Measurements from ENCODE around the gene ADGRB2. TPM values are rescaled to one million over a fixed set of nuclear protein-coding genes. Genes with fewer than 3 reads are reported as not detected.

The ADGRB2 gene
- total RNA-seq, 1 experiment from 2014 or later, result 4.2 TPM

DNA sequence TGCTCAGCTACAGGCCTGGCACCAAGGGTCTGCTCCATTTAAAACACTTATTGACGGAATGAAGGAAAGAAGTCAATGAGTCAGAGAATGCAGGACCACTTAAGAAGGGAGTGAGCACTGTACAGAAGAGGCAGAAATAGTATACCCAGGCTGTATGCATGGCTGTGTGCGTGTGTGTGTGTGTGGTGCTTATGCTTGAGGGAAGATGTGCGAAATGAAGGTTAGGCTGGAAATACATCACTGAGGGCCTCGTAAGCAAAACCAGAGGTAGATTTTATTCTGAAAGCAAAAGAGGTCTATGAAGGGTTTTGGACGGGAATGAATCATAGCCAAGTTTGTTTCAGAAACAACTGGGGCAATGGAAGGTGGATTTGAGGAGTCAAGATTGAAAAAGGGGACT lies 9.7 kb upstream of the ADGRB2 start:
- in situ Hi-C loops (cut with HindIII; ENCODE audit: low pct_unique_long_range_greater_than_20kb, low sequenced_read_pairs), result no loop called here
- no peak for DNase-seq (ENCODE audit: low read depth, low spot score)

DNA sequence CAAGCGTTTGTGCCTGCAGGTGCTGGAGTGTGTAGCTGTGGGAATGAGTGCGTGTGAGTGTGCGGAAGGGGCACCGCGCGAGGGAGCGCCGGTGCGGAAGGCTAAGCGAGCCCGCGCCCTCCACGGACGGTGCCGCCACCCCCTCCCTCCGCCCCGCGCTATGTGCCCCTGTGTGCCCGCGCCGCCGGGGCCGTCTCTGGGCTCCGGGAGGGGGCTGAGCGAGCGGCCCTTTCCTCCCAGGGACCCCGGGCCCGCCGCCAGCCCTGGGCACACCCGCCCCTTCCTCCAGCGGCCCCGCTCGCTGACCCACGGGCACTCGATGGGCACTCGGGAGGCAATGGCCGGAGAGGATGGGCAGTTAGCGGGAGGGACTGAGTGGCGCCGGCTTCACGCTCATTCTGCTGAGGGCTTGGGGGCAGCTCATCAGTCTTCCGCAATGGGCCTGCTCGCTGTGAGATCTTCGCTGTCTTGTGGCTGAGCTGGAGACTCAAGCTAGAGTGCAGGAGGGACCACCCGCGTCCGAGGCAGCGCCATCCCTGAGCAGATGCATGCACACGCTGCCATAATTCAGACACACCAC lies 8.6 kb upstream of the ADGRB2 start:
- in situ Hi-C loops (cut with HindIII; ENCODE audit: low pct_unique_long_range_greater_than_20kb, low sequenced_read_pairs), result no loop called here
- no peak for DNase-seq (ENCODE audit: low read depth, low spot score)

DNA sequence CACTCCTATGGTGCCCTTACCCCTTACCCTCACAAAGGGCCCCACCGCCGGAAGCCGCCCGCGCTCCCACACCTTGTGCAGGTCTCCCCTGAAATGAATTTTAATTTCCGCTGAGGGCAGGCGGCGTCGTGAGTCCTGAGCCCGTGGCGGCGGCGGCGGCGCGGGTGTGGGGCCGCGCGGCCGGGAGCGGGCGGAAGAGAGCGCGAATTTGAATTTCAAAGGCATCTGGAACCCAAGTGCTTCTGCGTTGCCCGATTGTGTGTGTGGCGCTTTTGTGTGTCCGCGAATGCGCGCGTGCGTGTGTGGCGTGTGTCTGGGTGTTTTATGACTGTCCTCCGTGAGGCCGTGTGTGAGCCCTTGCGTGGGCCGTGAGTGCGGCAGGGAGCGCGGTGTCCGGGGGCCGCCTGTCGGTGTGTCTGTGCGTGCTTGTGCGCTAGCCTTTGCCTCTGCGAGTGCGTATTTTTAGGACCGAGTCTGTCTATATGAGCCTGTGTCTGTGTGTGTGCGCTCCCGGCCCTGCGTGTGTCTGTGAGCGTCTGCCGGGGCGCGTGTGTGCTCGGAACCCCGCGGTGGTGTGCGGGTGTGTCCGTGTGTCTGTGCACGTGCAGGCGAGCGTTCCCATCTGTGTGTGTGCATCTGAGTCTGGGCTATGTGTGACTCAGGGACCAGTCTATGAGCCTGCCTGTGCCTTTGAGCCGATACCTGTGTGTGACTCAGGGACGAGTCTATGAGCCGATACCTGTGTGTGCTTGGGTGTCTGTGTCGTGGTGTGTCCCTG lies 7.9 kb upstream of the ADGRB2 start:
- DNase-seq (ENCODE audit: low read depth, low spot score), result no peak
- in situ Hi-C loops (cut with HindIII; ENCODE audit: low pct_unique_long_range_greater_than_20kb, low sequenced_read_pairs), result no loop called here

DNA sequence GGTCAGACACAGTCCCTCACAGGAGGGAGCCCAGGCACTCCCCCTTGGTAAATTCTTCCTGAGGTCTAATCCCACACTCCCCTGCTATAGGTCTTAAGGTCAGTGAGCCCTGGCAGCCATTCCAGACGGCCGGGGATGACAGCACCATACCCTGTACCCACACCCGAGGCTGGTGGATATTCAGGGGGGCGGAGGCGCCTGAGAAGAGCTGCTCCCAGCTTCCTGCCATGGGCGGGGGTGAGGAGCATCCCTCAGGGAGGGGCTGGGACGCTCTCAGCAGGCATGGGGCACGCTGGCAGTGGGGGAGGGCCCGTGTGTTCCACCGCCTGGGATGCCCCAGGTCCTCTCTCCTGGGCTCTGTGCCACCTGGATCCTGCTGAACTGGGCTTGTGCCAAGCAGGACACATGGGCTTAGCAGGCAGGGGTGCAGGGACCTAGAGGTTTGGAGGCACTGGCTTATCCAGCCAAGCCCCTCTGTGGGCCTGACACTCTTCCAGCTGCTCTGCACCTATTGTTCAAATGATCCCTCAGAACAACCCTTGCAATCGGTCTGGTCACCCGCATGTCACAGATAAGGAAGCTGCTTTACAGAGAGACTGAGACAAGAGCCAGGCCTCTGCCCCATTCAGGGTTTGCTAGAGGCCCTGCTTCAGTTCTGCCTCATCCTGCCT lies 5.7 kb upstream of the ADGRB2 start:
- DNase-seq (ENCODE audit: low read depth, low spot score), result no peak
- in situ Hi-C loops (cut with HindIII; ENCODE audit: low pct_unique_long_range_greater_than_20kb, low sequenced_read_pairs), result no loop called here

DNA sequence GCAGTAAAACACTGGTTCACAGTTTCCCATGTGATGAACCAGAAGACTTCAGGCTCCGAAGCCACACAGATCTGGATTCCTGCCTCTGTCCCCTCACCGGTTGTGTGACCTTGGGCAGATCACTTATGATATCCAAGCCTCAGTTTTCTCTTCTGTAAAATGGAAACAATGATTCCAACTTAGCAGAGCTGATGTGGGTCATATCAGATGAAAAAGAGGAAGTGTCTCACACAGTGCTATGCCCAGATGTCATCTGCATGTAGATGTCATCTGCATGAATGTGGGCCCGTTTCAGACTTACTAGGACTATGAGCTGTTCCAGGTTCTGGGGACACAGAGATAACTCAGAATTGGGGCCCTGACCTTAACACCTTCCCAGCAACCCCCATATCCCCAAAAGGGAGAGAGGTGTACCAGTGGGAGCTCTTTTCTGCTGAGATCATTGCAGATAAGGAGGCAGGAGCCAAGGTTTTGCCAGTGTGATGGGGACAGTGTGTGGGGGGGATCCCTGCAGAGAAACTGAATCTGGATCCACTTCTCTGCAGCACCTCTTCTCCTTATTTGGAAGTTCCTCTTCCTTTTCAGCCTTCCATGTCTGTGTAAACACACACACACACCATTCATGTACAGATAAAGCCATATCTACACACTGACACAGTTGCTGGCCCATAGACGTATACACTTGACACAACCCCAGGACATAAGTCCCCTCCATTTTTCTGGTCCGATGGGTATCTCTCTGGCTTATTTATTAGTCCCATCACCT lies 5.0 kb upstream of the ADGRB2 start:
- in situ Hi-C loops (cut with HindIII; ENCODE audit: low pct_unique_long_range_greater_than_20kb, low sequenced_read_pairs), result no loop called here
- no peak for DNase-seq (ENCODE audit: low read depth, low spot score)

DNA sequence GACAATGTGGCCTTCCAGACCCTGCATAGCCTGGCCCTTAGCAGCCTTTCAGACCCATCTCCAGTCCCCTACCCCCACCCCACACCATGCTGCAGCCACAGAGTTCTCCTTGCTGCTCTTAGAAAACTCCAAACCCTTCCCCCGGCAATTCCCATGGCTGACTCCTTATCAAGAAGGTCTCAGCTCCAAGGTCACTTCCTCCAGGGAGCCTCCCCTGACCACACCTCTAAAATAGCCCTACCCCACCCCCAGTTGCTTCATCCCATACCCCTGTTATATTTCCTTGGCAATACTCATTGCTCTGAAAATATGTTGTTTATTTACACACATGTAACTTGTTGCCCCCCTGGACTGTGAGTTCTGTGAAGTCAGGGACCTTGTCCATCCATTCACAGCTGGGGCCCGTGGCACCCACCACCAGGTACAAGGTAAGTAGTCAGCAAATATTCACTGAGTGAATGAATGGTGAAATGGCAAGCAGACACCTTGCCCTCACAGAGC lies 4.3 kb upstream of the ADGRB2 start:
- DNase-seq (ENCODE audit: low read depth, low spot score), result no peak
- in situ Hi-C loops (cut with HindIII; ENCODE audit: low pct_unique_long_range_greater_than_20kb, low sequenced_read_pairs), result no loop called here

DNA sequence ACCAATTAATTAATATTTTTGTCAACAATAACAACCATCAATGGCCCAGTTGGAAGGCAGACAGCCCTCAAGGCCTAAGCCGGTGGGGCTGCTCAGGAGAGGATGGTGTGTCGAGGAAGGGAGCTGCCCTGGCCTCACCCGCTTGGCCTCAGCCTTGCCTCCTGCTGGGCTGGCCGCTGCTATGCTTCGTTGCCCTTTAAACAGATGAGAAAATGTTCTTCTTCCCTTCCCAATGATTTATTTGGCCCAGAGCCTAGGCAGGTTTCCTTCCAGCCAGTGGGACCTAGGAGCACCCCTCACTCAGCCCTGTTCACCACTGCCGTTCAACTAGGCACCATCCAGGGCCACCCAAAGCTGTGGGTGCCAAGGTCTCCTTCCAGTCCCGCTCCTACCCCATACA lies 3.1 kb upstream of the ADGRB2 start:
- in situ Hi-C loops (cut with HindIII; ENCODE audit: low pct_unique_long_range_greater_than_20kb, low sequenced_read_pairs), result no loop called here
- DNase-seq (ENCODE audit: low read depth, low spot score), result no peak

DNA sequence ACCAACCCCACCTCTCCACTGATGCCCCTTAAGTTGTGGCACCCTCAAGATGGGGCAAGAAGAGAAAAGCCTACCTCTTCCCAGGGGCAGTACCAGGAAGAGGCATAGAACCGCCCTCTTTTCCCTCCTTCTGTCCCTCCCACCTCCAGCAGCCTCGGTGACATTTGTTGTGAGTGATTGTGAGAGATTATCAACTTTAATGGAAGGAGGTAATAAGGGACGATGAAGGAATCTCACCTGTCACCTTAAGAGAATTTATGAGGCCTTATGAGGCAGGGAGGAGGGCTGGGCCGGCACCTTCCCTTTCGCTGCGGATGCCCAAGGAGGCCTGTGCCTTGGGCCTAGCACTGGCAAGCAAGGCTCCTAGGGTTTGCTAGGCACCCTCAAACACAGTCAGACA lies 1.4 kb upstream of the ADGRB2 start:
- no peak for DNase-seq (ENCODE audit: low read depth, low spot score)
- in situ Hi-C loops (cut with HindIII; ENCODE audit: low pct_unique_long_range_greater_than_20kb, low sequenced_read_pairs), result no loop called here

DNA sequence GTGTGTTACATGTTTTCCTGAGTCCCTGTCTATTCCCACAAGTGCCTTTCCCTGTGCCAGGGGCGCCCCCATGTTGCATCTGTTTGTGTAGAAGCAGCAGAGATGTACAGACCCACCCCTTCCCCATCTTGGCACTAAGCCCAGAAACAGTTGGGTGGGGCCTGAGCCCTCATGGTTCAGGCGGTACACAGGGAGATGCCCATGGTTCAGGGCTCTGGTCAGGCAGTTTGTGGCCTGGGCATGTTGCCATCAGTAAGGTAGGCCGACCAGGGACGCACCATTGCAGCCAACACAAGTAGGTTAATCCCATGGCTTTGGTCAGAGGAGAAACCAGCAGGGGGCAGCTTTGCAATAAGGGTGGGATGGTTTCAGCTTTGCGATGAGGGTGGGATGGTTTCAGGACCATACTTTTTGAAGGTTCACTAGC lies 914 bp upstream of the ADGRB2 start:
- peak; percentile 72 for DNase-seq (ENCODE audit: low read depth, low spot score)
- in situ Hi-C loops (cut with HindIII; ENCODE audit: low pct_unique_long_range_greater_than_20kb, low sequenced_read_pairs), result no loop called here

DNA sequence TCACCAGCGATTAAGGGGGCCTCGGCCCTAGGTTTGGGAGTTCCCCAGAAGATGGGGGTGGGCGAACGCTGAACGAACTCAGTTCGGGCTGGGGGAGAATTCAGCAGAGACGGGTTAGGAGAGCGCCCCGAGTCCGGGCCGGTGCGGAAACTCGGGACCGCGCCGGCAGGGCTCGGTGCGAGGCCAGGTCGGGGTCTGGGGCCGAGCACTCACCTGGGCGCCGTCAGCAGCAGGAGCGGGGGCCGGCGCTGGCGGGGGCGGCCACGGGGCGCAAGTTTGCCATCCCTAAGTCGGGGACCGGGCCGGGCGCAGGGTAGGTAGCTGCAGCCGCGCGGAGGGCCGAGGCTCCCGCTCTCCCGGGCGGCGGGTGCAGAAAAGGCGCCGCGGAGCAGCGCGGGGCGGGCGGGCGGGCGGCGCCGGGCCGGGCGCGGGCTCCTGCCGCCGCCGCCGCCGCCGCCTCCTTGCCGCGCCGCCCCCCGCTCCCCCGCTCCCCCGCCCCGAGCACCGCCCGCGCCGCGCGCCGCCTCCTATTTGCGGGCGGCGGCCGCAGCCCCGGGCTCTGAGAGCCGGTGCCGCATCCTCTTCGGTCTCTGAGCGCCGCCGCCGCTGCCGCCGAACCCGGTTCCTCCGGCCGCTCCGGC lies 349 bp downstream of the ADGRB2 start:
- in situ Hi-C loops (cut with HindIII; ENCODE audit: low pct_unique_long_range_greater_than_20kb, low sequenced_read_pairs), result no loop called here
- no peak for DNase-seq (ENCODE audit: low read depth, low spot score)

DNA sequence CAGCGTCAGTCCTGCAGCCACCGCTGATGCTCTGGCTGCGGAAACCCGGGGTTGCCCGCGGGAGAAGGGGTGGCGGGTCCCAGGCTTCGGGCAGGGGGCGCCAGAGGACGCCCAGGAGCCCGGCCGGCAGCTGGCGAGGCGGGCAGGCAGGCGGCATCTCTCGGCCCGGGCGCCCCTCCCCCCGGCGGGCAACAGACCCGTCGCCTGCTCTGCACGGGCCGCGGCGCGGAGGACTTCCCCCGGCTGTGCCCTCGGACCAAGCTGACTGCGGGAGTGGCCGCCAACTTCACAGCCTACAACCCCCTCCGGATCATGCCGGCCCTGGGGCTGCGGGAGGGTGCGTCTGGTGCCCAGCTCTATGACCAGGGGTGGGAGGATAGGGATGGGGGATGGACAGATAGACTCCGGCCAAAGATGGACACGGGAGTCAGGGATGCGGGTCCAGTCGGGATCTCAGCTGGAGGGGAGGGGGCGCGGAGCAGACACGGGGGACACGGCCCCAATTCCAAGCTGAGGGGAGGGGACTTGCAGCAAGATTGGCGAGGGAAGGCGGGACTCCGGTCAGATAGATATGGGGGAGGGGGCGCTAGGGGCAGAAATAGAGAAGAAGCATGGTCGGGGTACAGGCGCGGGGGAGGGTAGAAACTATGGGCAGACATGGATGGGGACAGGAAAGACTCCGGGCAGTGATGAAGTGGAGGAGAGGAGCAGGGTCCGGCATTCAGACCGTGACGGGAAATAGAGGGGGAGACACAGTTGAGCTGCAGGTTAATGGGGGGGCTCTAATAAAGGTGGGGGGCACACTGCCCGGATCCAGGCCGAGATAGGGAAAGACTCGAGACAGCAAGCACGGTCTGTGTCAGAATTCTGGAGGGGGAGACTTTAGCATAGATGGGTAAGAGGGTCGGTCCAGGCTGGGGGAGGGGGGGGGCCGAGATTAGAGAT lies 1.1 kb downstream of the ADGRB2 start:
- in situ Hi-C loops (cut with HindIII; ENCODE audit: low pct_unique_long_range_greater_than_20kb, low sequenced_read_pairs), result no loop called here
- peak; percentile 60 for DNase-seq (ENCODE audit: low read depth, low spot score)

DNA sequence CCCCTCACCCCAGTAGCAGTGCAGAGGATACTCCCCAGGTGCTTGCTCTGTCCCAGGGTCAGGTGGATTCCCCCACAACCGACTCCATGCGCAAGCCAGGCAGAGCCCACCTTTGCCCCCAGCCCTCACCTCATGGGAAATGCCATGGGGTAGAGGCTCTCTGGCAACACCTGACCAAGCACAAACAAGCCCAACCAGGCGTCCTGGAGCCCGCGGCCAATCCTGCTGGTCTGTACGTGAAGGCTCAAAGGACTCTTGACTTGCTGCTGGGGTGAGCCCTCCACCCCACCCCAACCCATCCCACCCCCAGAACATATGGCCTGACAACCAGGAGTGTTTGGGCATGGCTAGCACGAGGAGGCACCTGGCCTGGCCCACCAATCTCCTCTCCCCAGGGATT lies 1.8 kb downstream of the ADGRB2 start:
- DNase-seq (ENCODE audit: low read depth, low spot score), result no peak
- in situ Hi-C loops (cut with HindIII; ENCODE audit: low pct_unique_long_range_greater_than_20kb, low sequenced_read_pairs), result no loop called here

DNA sequence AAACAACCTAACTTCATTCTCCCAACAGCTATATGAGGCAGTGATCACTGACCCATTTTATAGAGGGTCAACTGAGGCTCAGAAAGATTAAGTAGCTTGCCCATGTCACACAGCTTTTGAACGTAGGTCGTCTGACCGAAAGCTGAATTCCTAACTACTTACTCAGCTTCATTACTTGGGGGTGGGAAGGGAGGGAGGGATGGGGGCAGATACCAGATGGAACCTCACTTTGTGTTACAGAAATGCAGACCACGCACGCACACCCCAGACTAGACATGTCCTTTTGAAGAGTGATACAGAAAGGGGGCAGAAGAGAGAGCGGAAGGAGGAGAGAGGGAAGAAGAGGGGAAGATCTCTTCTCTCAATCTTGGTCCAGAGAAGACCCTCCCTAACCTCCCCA lies 2.3 kb downstream of the ADGRB2 start:
- in situ Hi-C loops (cut with HindIII; ENCODE audit: low pct_unique_long_range_greater_than_20kb, low sequenced_read_pairs), result no loop called here
- DNase-seq (ENCODE audit: low read depth, low spot score), result no peak

DNA sequence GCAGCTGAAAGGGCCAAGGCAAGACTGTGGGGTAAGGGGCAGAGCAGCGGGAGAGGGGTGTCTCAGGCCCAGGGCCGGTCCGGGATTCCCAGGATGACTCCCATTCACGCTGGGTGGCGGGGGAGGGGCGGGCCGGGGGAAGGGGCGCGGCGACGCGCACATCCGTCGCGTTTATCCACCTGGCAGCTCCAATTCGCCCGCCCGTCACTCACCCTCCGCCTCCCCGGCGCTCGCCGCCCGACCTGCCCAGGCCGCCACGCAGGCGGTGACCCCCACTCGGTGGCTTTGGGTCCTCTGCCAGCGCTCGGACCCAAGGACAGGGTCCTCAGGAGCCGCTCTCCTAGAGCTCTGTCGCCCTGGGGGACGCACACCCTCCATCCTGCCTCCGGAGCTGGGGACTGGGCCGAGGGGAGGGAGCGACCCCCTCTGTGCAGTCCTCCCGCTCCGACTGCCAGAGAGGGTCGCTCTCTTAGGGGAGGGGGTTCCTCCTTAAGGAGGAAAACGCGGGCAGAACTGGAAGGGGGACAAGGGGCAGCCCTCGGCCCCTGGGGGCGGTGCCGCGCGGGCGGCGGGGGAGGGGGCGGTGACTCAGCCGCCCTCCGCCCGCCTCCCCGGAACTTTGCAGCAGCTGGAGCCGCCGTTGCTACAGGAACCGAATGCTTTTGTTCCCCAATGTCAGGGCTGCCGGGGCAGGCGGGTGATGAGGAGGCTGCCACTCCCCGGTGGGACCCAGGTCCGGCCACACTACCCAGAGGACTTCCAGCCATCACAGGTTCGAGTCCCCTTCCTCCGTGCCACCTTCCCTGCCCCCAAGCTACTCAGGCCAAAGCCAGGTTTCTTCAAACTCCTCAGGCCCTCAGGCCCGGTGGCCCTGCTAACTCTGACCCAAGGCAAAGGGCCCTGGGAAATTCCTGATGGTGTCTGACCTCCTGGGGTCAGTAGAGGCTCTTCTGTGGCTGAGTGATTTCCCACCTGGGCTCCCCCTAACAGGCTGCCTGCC lies 3.4 kb downstream of the ADGRB2 start:
- no peak for DNase-seq (ENCODE audit: low read depth, low spot score)
- in situ Hi-C loops (cut with HindIII; ENCODE audit: low pct_unique_long_range_greater_than_20kb, low sequenced_read_pairs), result no loop called here

DNA sequence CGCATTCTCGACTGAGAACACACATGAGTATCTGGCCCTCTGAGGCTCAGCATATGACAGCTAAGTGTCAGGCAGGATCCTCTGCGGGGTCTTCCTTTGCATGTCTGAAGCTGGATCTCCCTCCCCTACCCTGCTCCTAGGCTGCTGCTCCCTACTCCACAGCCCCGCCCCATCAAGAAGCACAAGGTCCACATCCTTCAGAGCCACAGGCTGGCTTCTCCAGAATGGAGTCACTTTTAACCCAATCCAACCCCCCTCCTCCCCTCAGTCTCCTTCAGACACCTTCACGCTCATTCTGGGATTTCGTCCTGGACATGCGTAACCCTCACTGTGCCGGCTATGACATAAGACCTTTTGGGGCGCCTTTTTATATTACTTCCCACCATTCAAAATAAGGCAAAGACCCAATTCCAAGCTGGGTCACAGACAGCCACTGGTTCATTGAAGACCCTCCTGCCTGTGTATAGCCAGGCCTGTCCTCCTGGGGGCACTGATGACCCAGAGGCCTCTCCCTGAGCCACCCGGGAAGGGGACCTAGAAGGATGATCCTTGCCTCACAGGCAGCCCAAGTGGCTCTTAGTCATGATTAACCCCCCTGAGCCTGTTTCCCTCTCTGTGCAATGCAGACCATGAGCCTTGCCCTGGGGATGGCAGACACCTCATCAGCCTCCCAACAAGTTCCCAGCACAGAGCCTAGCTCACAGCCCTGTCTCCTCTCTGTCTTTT lies 4.7 kb downstream of the ADGRB2 start:
- in situ Hi-C loops (cut with HindIII; ENCODE audit: low pct_unique_long_range_greater_than_20kb, low sequenced_read_pairs), result no loop called here
- no peak for DNase-seq (ENCODE audit: low read depth, low spot score)

Measured in SK-MEL-5 (cell line).